ENCODE results near the gene RAB24.

DNA sequence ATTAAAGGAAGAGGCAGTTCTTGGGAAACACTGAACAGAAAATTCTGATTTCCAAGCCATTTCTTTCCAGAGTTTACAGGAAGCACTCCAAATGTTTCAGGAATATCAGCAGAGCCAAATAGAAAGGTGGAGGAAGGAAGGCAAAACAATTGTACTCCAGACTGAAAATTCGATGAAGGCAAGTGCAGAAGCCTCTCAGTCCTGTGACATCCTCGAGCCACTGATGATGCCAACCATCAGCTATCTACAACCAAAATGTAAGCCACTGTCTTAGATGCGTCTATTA, 45.8 kb upstream of the RAB24 start:
- TF ChIP-seq, protein P1, sequence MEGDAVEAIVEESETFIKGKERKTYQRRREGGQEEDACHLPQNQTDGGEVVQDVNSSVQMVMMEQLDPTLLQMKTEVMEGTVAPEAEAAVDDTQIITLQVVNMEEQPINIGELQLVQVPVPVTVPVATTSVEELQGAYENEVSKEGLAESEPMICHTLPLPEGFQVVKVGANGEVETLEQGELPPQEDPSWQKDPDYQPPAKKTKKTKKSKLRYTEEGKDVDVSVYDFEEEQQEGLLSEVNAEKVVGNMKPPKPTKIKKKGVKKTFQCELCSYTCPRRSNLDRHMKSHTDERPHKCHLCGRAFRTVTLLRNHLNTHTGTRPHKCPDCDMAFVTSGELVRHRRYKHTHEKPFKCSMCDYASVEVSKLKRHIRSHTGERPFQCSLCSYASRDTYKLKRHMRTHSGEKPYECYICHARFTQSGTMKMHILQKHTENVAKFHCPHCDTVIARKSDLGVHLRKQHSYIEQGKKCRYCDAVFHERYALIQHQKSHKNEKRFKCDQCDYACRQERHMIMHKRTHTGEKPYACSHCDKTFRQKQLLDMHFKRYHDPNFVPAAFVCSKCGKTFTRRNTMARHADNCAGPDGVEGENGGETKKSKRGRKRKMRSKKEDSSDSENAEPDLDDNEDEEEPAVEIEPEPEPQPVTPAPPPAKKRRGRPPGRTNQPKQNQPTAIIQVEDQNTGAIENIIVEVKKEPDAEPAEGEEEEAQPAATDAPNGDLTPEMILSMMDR (conservative IDR thresholded peaks at IDR 0.05; ENCODE audit: low read depth, low read length): no peak
- no peak for TF ChIP-seq EZH2 (IDR thresholded peaks at IDR 0.05; ENCODE audit: low read length, unreplicated experiment)

All from PC-3 (cell line).